ENCODE results near the gene MYF5. TPM values are rescaled to one million over a fixed set of nuclear protein-coding genes. Genes with fewer than 3 reads are reported as not detected.

The MYF5 gene
- total RNA-seq, 4 donors from 2014 or later, result not detected

GRCh38 chr12:80679346-80680131 lies 37.2 kb upstream of the MYF5 start:
- no peaks in the 10 kb centered on the region for H3K27me3 ChIP-seq
- no peaks in the 10 kb centered on the region for H3K36me3 ChIP-seq
- H3K4me1 ChIP-seq, result no peaks in the 10 kb centered on the region
- 80 to 84% methylated on average over 3 of the region's 3 CpGs for WGBS, 2 donors (ENCODE audit: low coverage in 1 of 2)
- no peak for TF ChIP-seq POLR2A (IDR thresholded peaks at IDR 0.05)
- no peak for TF ChIP-seq EP300 (IDR thresholded peaks at IDR 0.05)
- TF ChIP-seq CTCF (IDR thresholded peaks at IDR 0.05), result no peak
- no peak for TF ChIP-seq POLR2AphosphoS5 (IDR thresholded peaks at IDR 0.05)
- ATAC-seq, result no peak
- no peak overlapping the region for H3K27ac ChIP-seq
- H3K4me3 ChIP-seq, result no peak overlapping the region
- H3K9me3 ChIP-seq, result no peaks in the 10 kb centered on the region

GRCh38 chr12:80681287-80681686 lies 35.4 kb upstream of the MYF5 start:
- no peaks in the 10 kb centered on the region for H3K27me3 ChIP-seq
- WGBS, 2 donors (ENCODE audit: low coverage in 1 of 2), result 76 to 82% methylated on average over 2 of the region's 2 CpGs
- H3K9me3 ChIP-seq, result no peaks in the 10 kb centered on the region
- no peaks in the 10 kb centered on the region for H3K4me1 ChIP-seq
- TF ChIP-seq POLR2AphosphoS5 (IDR thresholded peaks at IDR 0.05), result no peak
- TF ChIP-seq EP300 (IDR thresholded peaks at IDR 0.05), result no peak
- TF ChIP-seq POLR2A (IDR thresholded peaks at IDR 0.05), result no peak
- TF ChIP-seq CTCF (IDR thresholded peaks at IDR 0.05), result no peak
- no peak overlapping the region for H3K27ac ChIP-seq
- no peak for ATAC-seq
- no peak overlapping the region for H3K4me3 ChIP-seq
- no peaks in the 10 kb centered on the region for H3K36me3 ChIP-seq

- TF ChIP-seq EP300 (IDR thresholded peaks at IDR 0.05) (no peak), POLR2A (IDR thresholded peaks at IDR 0.05) (no peak), CTCF (IDR thresholded peaks at IDR 0.05) (no peak), POLR2AphosphoS5 (IDR thresholded peaks at IDR 0.05) (no peak)
- no peak for ATAC-seq
- no peak overlapping the region for H3K4me3 ChIP-seq
- H3K27me3 ChIP-seq, result no peaks in the 10 kb centered on the region
- no peaks in the 10 kb centered on the region for H3K36me3 ChIP-seq
- 87 to 88% methylated on average over 3 of the region's 3 CpGs for WGBS, 2 donors (ENCODE audit: low coverage in 1 of 2)
- H3K27ac ChIP-seq, result no peak overlapping the region
- peaks cover 0 to 2% (median 0%) of the 10 kb centered on the region in 3 donors for H3K9me3 ChIP-seq
- H3K4me1 ChIP-seq, result no peaks in the 10 kb centered on the region
These were observed 34.9 kb upstream of the MYF5 start for GRCh38 chr12:80681786-80682185.

GRCh38 chr12:80684077-80684495 lies 32.6 kb upstream of the MYF5 start:
- 53 to 58% methylated on average over 4 to 7 of the region's 7 CpGs for WGBS, 2 donors (ENCODE audit: low coverage in 1 of 2)
- TF ChIP-seq EP300 (IDR thresholded peaks at IDR 0.05), result no peak
- TF ChIP-seq POLR2AphosphoS5 (IDR thresholded peaks at IDR 0.05), result no peak
- no peak for TF ChIP-seq CTCF (IDR thresholded peaks at IDR 0.05)
- TF ChIP-seq POLR2A (IDR thresholded peaks at IDR 0.05), result no peak
- H3K9me3 ChIP-seq, result peaks cover 0 to 7% (median 0%) of the 10 kb centered on the region in 3 donors
- no peaks in the 10 kb centered on the region for H3K4me1 ChIP-seq
- ATAC-seq, result no peak
- no peaks in the 10 kb centered on the region for H3K27me3 ChIP-seq
- no peaks in the 10 kb centered on the region for H3K36me3 ChIP-seq
- no peak overlapping the region for H3K4me3 ChIP-seq
- H3K27ac ChIP-seq, result no peak overlapping the region

- peaks cover 0 to 7% (median 0%) of the 10 kb centered on the region in 3 donors for H3K9me3 ChIP-seq
- TF ChIP-seq POLR2A (IDR thresholded peaks at IDR 0.05) (no peak), CTCF (IDR thresholded peaks at IDR 0.05) (no peak), EP300 (IDR thresholded peaks at IDR 0.05) (no peak), POLR2AphosphoS5 (IDR thresholded peaks at IDR 0.05) (no peak)
- H3K4me3 ChIP-seq, result no peak overlapping the region
- no peaks in the 10 kb centered on the region for H3K4me1 ChIP-seq
- WGBS, 2 donors (ENCODE audit: low coverage in 1 of 2), result 71 to 91% methylated on average over 1 of the region's 1 CpG
- ATAC-seq, result no peak
- no peaks in the 10 kb centered on the region for H3K36me3 ChIP-seq
- no peak overlapping the region for H3K27ac ChIP-seq
- H3K27me3 ChIP-seq, result no peaks in the 10 kb centered on the region
These were observed 26.6 kb upstream of the MYF5 start for GRCh38 chr12:80690090-80690489.
